ENCODE measurements around the gene MORC1.

DNA sequence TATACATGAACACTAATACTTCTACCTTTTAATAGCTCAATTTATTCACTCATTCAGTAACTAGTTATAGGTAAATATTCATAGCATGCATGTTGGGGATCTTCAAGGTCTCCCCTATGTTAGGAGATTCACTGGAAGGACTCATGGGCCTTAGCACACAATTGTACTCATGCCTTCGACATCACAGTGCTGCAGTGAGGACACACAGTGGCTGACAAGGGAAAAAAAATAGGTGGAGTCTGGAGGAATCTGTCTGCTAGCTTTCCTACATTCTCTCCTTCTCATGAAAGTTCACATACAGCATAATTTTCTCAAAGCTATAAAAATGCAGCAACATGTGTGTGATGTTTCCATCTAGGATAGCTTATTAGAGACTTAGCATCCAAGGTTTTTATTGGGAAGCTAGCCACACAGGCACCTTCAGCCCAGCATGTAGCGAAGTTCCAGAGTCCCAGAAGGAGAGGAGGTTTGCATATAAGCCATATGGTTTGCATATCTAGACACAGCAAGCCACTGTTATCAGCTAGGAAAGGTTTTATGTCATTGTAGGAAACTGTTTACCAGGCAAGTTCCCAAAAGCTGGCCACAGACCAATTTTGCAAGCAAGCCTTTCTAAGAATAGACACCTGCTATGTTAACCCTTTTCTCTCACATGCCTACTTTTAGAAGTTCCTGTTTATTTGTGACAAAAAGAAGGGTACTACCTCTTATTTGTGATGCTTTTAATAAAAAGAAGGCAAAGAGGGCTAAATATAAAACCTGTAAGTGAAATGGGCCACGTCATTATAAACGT is 46.4 kb downstream of the MORC1 start:
- TF ChIP-seq, protein P1, sequence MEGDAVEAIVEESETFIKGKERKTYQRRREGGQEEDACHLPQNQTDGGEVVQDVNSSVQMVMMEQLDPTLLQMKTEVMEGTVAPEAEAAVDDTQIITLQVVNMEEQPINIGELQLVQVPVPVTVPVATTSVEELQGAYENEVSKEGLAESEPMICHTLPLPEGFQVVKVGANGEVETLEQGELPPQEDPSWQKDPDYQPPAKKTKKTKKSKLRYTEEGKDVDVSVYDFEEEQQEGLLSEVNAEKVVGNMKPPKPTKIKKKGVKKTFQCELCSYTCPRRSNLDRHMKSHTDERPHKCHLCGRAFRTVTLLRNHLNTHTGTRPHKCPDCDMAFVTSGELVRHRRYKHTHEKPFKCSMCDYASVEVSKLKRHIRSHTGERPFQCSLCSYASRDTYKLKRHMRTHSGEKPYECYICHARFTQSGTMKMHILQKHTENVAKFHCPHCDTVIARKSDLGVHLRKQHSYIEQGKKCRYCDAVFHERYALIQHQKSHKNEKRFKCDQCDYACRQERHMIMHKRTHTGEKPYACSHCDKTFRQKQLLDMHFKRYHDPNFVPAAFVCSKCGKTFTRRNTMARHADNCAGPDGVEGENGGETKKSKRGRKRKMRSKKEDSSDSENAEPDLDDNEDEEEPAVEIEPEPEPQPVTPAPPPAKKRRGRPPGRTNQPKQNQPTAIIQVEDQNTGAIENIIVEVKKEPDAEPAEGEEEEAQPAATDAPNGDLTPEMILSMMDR (IDR thresholded peaks at IDR 0.05): peak; percentile 28
- TF ChIP-seq ZFX (IDR thresholded peaks at IDR 0.05; ENCODE audit: borderline replicate concordance): no peak

Data from 22Rv1 (cell line).